H9 (cell line): Measurements from ENCODE around the gene SLC4A5. TPM values are rescaled to one million over a fixed set of nuclear protein-coding genes. Genes with fewer than 3 reads are reported as not detected.

Experiments used
- DNase-seq: peaks from one replicate; pipeline ENCODE4 v3.0.0-alpha.2; 2017
- H2AFZ ChIP-seq: one replicate; pipeline ENCODE4 v1.6.1; 2013; ENCODE audit warnings: mild to moderate bottlenecking, low read length, control low read depth, moderate library complexity
- H2AK5ac ChIP-seq: 2 replicates; pipeline ENCODE4 v1.6.1; 2013; ENCODE audit warnings: low read length, control low read depth, mixed read lengths; ENCODE audit not compliant: insufficient read length
- H2BK120ac ChIP-seq: one replicate; pipeline ENCODE4 v1.6.1; 2013; ENCODE audit warnings: low read depth, mild to moderate bottlenecking, low read length, control low read depth, inconsistent platforms; ENCODE audit not compliant: poor library complexity, severe bottlenecking
- H2BK12ac ChIP-seq: 2 replicates; pipeline ENCODE4 v1.6.1; 2013; ENCODE audit warnings: low read length, control low read depth, mixed read lengths, low read depth; ENCODE audit not compliant: insufficient read length
- H2BK15ac ChIP-seq: 2 replicates; pipeline ENCODE4 v1.6.1; 2013; ENCODE audit warnings: low read depth, low read length, control low read depth
- H2BK20ac ChIP-seq: one replicate; pipeline ENCODE4 v1.6.1; 2013; ENCODE audit warnings: low read depth, mild to moderate bottlenecking, low read length, control low read depth, inconsistent platforms; ENCODE audit not compliant: poor library complexity, severe bottlenecking
- H2BK5ac ChIP-seq: 2 replicates; pipeline ENCODE4 v1.6.1; 2013; ENCODE audit warnings: low read length, control low read depth, mixed read lengths; ENCODE audit not compliant: insufficient read length
- H3K14ac ChIP-seq: 2 replicates; pipeline ENCODE4 v1.6.1; 2013; ENCODE audit warnings: low read length, control low read depth; ENCODE audit not compliant: insufficient read depth
- H3K18ac ChIP-seq: 2 replicates; pipeline ENCODE4 v1.6.1; 2013; ENCODE audit warnings: low read depth, mild to moderate bottlenecking, mixed read lengths, low read length, control low read depth; ENCODE audit not compliant: insufficient read length
- H3K23ac ChIP-seq: 2 replicates; pipeline ENCODE4 v1.6.1; 2013; ENCODE audit warnings: low read length, control low read depth, mixed read lengths, low read depth; ENCODE audit not compliant: insufficient read length
- H3K23me2 ChIP-seq: 2 replicates; pipeline ENCODE4 v1.6.1; 2013; ENCODE audit warnings: low read depth, mild to moderate bottlenecking, mixed read lengths, low read length, control low read depth; ENCODE audit not compliant: insufficient read length, poor library complexity, severe bottlenecking
- H3K27ac ChIP-seq: 2 replicates; pipeline ENCODE4 v1.5.1; 2013; ENCODE audit warnings: low read length, control low read depth, mixed read lengths, low read depth; ENCODE audit not compliant: insufficient read length
- H3K27me3 ChIP-seq: 2 replicates; pipeline ENCODE4 v1.6.1; 2013; ENCODE audit warnings: low read length, control low read depth, inconsistent platforms; ENCODE audit not compliant: insufficient read depth
- H3K4ac ChIP-seq: 2 replicates; pipeline ENCODE4 v1.6.1; 2013; ENCODE audit warnings: low read depth, mild to moderate bottlenecking, control low read depth, inconsistent platforms, low read length, moderate library complexity
- H3K4me1 ChIP-seq: 2 replicates; pipeline ENCODE4 v1.6.1; 2013; ENCODE audit warnings: low read length, control low read depth, inconsistent platforms; ENCODE audit not compliant: insufficient read depth
- H3K4me2 ChIP-seq: 2 replicates; pipeline ENCODE4 v1.6.1; 2013; ENCODE audit warnings: low read length, control low read depth, mixed read lengths; ENCODE audit not compliant: insufficient read length, insufficient read depth
- H3K56ac ChIP-seq: 2 replicates; pipeline ENCODE4 v1.6.1; 2013; ENCODE audit warnings: low read depth, mild to moderate bottlenecking, mixed read lengths, low read length, control low read depth; ENCODE audit not compliant: insufficient read length
- H3K79me1 ChIP-seq: 2 replicates; pipeline ENCODE4 v1.6.1; 2013; ENCODE audit warnings: low read depth, mild to moderate bottlenecking, moderate library complexity, low read length, control low read depth, inconsistent platforms; ENCODE audit not compliant: insufficient read depth, poor library complexity, severe bottlenecking
- H3K79me2 ChIP-seq: 2 replicates; pipeline ENCODE4 v1.6.1; 2013; ENCODE audit warnings: low read length, control low read depth, inconsistent platforms; ENCODE audit not compliant: insufficient read depth
- H3K9ac ChIP-seq: 2 replicates; pipeline ENCODE4 v1.6.1; 2013; ENCODE audit warnings: low read length, control low read depth, mixed read lengths; ENCODE audit not compliant: insufficient read length; ENCODE audit errors: extremely low read depth
- H3K9me3 ChIP-seq: one replicate; pipeline ENCODE4 v1.6.1; 2013; ENCODE audit warnings: low read depth, low read length, inconsistent platforms; ENCODE audit not compliant: control insufficient read depth
- H3T11ph ChIP-seq: one replicate; pipeline ENCODE4 v1.6.1; 2013; ENCODE audit warnings: mild to moderate bottlenecking, low read length, control low read depth, inconsistent platforms
- H4K20me1 ChIP-seq: one replicate; pipeline ENCODE4 v1.6.1; 2013; ENCODE audit not compliant: control insufficient read depth, insufficient read length, insufficient read depth
- H4K5ac ChIP-seq: 2 replicates; pipeline ENCODE4 v1.6.1; 2013; ENCODE audit warnings: low read depth, mild to moderate bottlenecking, mixed read lengths, low read length, control low read depth; ENCODE audit not compliant: insufficient read length
- H4K8ac ChIP-seq: replicated peaks from 2 replicates; pipeline ENCODE4 v1.6.1; 2013; ENCODE audit warnings: low read length, control low read depth, mixed read lengths, low read depth; ENCODE audit not compliant: insufficient read length
- H4K91ac ChIP-seq: 2 replicates; pipeline ENCODE4 v1.6.1; 2013; ENCODE audit warnings: low read depth, mild to moderate bottlenecking, moderate library complexity, mixed read lengths, low read length, control low read depth; ENCODE audit not compliant: insufficient read length
- H3K27ac Mint-ChIP-seq, 3 experiments: 2 replicates in 2 of 3; 3 replicates in 1 of 3; pipeline ENCODE4 v1.8.0; 2020 to 2021; ENCODE audit warnings: mixed read lengths in 3 of 3, mild to moderate bottlenecking in 1 of 3, moderate library complexity in 1 of 3
- H3K27me3 Mint-ChIP-seq: 2 replicates; pipeline ENCODE4 v1.8.0; 2021; ENCODE audit warnings: low read depth, mild to moderate bottlenecking, moderate library complexity, mixed read lengths
- H3K36me3 Mint-ChIP-seq, 3 experiments: 2 replicates in 2 of 3; 3 replicates in 1 of 3; pipeline ENCODE4 v1.8.0; 2020 to 2021; ENCODE audit warnings: low read depth in 3 of 3, mixed read lengths in 3 of 3; ENCODE audit not compliant: insufficient read depth in 1 of 3
- H3K4me1 Mint-ChIP-seq, 2 experiments: 2 replicates each; pipeline ENCODE4 v1.8.0; 2020; ENCODE audit warnings: mixed read lengths in 2 of 2
- H3K4me3 Mint-ChIP-seq, 2 experiments: 2 replicates in 1 of 2; 3 replicates in 1 of 2; pipeline ENCODE4 v1.8.0; 2020 to 2021; ENCODE audit warnings: mild to moderate bottlenecking in 2 of 2, mixed read lengths in 2 of 2, moderate library complexity in 1 of 2
- H3K9me3 Mint-ChIP-seq, 2 experiments: 2 replicates in 1 of 2; 3 replicates in 1 of 2; pipeline ENCODE4 v1.8.0; 2020; ENCODE audit warnings: mild to moderate bottlenecking in 2 of 2, mixed read lengths in 2 of 2, moderate library complexity in 1 of 2
- CTCF ChIP-seq: fragments of 200-600 bp; sonication (generic); conservative IDR thresholded peaks from 3 replicates; pipeline ENCODE4 v1.8.0; 2021; ENCODE audit warnings: antibody characterized with exemption, mild to moderate bottlenecking
- WGBS: extraction: QIAGEN DNeasy Blood & Tissue Kit; methylation state at CpG from one replicate; pipeline ENCODE4 v1.1.7; 2013; ENCODE audit warnings: missing lambda C conversion rate, low lambda C conversion rate, mixed read lengths; ENCODE audit not compliant: insufficient read length; ENCODE audit errors: extremely low coverage; 5-methylcytosine and 5-hydroxymethylcytosine counted together
- total RNA-seq: library from RNA; stranded (reverse); gene quantifications from 2 replicates; pipeline ENCODE4 v1.2.1, GENCODE V29; 2021

Gene SLC4A5
- total RNA-seq, 1 experiment from 2014 or later, result 0.50 TPM

DNA sequence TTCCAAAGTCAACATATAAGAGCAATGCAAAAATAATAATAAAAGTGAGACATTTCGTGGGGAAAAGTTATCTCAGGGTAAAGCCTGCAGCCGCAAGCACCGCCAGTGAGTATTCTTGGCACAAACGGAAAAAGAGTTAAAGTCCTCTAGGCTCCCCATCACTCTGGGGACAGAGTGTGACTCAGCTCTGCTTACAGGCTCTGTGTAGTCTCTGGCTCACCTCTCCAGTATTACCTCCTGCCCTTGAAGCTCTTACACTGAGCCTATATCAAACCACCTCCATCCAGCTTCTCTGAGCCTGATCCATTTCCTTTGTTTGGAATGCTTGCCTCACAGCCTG lies 89.3 kb downstream of the SLC4A5 start:
- Histone ChIP-seq H3K23me2 (no peaks in the 10 kb centered on the region), H3K79me2 (no peaks in the 10 kb centered on the region), H3K79me1 (no peaks in the 10 kb centered on the region), H3K18ac (no peak overlapping the region), H2BK120ac (no peak overlapping the region), H4K20me1 (no peaks in the 10 kb centered on the region), H3T11ph (no peak overlapping the region), H3K56ac (no peak overlapping the region), H2AK5ac (no peak overlapping the region), H2BK12ac (no peak overlapping the region), H3K4me1 (no peaks in the 10 kb centered on the region), H2BK5ac (no peak overlapping the region), H3K14ac (no peak overlapping the region), H2AFZ (no peak overlapping the region), H3K27me3 (no peaks in the 10 kb centered on the region), H3K9ac (no peak overlapping the region), H3K4ac (no peak overlapping the region), H3K27ac (no peak overlapping the region), H3K23ac (no peak overlapping the region), H4K5ac (no peak overlapping the region), H2BK20ac (no peak overlapping the region), H3K4me2 (no peak overlapping the region), H4K91ac (no peak overlapping the region), H2BK15ac (no peak overlapping the region), H3K9me3 (no peaks in the 10 kb centered on the region), H4K8ac (no peak overlapping the region)
- Mint-ChIP-seq H3K4me3 (no peak overlapping the region), H3K27ac (no peak overlapping the region), H3K36me3 (no peaks in the 10 kb centered on the region), H3K27me3 (peaks cover 4% of the 10 kb centered on the region), H3K9me3 (no peaks in the 10 kb centered on the region), H3K4me1 (peaks cover 3 to 4% of the 10 kb centered on the region in 2 experiments)
- no CpG with 5 or more reads among the region's 4 CpGs for WGBS
- DNase-seq, result no peak
- no peak for TF ChIP-seq CTCF
